Ascending aorta (tissue), 2 donors: ENCODE results near the gene TP53I11. TPM values are rescaled to one million over a fixed set of nuclear protein-coding genes. Genes with fewer than 3 reads are reported as not detected.

ENCODE experiments used
- DNase-seq, 2 donors: peaks; one replicate each; pipeline ENCODE4 v3.0.0-alpha.2; 2019; ENCODE audit warnings: low spot score in 2 of 2
- H3K27ac ChIP-seq, 2 donors: fragments of 200-600 bp; sonication (generic); one replicate each; pipeline ENCODE4 v1.5.1; 2016 to 2017; ENCODE audit warnings: mild to moderate bottlenecking in 1 of 2
- H3K27me3 ChIP-seq: fragments of 200-600 bp; sonication (generic); one replicate; pipeline ENCODE4 v1.5.1; 2017
- H3K36me3 ChIP-seq, 2 donors: fragments of 200-600 bp; sonication (generic); one replicate each; pipeline ENCODE4 v1.5.1; 2016
- H3K4me1 ChIP-seq, 2 donors: fragments of 200-600 bp; sonication (generic); one replicate each; pipeline ENCODE4 v1.5.1; 2016 to 2017; ENCODE audit warnings: mild to moderate bottlenecking in 1 of 2
- H3K4me3 ChIP-seq, 2 donors: fragments of 200-600 bp; sonication (generic); one replicate each; pipeline ENCODE4 v1.5.1; 2016 to 2017; ENCODE audit warnings: mild to moderate bottlenecking in 1 of 2
- H3K9me3 ChIP-seq, 2 donors: fragments of 200-600 bp; sonication (generic); one replicate each; pipeline ENCODE4 v1.5.1; 2016
- intact Hi-C: fragments of 100-400 bp; cut with DNase I; formaldehyde crosslinking; loops from one replicate; pipeline ENCODE4 v1.15.1; 2023
- total RNA-seq: library from RNA; depleted of rRNA; stranded (reverse); fragments of >200 nt; gene quantifications from one replicate; pipeline ENCODE4 v1.1.0, GENCODE V29; 2016
- TF ChIP-seq, protein P1 (sequence below), 3 experiments: fragments of 200-600 bp in 2 of 3; fragments of 450-650 bp in 1 of 3; sonication (generic) in 2 of 3; IDR thresholded peaks; one replicate each; pipeline ENCODE4 v1.5.1; 2016 to 2019; ENCODE audit warnings: antibody characterized with exemption in 3 of 3, mild to moderate bottlenecking in 1 of 3, moderate library complexity in 1 of 3

The TP53I11 gene
- total RNA-seq, 1 donor from 2014 or later: 266 TPM

- intact Hi-C loops: no loop called here
- no peak overlapping the region for H3K27ac ChIP-seq
- H3K4me1 ChIP-seq: peaks cover 0 to 4% of the 10 kb centered on the region in 2 donors
- H3K9me3 ChIP-seq: no peaks in the 10 kb centered on the region
- H3K4me3 ChIP-seq: no peak overlapping the region
- no peaks in the 10 kb centered on the region for H3K27me3 ChIP-seq
- no peaks in the 10 kb centered on the region for H3K36me3 ChIP-seq
- TF ChIP-seq, protein P1, sequence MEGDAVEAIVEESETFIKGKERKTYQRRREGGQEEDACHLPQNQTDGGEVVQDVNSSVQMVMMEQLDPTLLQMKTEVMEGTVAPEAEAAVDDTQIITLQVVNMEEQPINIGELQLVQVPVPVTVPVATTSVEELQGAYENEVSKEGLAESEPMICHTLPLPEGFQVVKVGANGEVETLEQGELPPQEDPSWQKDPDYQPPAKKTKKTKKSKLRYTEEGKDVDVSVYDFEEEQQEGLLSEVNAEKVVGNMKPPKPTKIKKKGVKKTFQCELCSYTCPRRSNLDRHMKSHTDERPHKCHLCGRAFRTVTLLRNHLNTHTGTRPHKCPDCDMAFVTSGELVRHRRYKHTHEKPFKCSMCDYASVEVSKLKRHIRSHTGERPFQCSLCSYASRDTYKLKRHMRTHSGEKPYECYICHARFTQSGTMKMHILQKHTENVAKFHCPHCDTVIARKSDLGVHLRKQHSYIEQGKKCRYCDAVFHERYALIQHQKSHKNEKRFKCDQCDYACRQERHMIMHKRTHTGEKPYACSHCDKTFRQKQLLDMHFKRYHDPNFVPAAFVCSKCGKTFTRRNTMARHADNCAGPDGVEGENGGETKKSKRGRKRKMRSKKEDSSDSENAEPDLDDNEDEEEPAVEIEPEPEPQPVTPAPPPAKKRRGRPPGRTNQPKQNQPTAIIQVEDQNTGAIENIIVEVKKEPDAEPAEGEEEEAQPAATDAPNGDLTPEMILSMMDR (IDR thresholded peaks at IDR 0.05): no peak
- no peak for DNase-seq
These were observed 43.5 kb upstream of the TP53I11 start for GRCh38 chr11:44993971-44994704.

DNA sequence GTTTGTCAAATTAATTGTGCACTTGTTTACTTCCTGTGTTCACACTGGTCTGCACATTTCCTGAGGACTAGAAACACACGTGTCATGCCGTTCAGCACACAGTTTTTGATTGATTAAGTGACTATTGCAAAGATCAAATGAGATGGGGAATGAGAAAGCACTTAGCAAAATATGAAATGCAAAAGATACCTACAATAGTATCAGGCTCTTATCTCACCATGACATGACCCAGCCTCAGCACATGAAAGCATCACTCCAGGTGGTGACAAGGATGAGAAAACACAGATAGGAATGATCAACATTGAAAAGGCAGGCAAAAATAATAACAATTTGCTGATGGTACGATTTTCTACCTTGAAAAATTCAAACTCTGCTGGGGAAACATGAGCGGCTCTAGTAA lies 42.1 kb upstream of the TP53I11 start:
- TF ChIP-seq, protein P1 (IDR thresholded peaks at IDR 0.05): no peak
- DNase-seq: no peak
- Histone ChIP-seq H3K4me1 (peaks cover 0 to 4% of the 10 kb centered on the region in 2 donors), H3K4me3 (no peak overlapping the region), H3K36me3 (no peaks in the 10 kb centered on the region), H3K9me3 (no peaks in the 10 kb centered on the region), H3K27ac (no peak overlapping the region), H3K27me3 (no peaks in the 10 kb centered on the region)
- intact Hi-C loops: no loop called here

GRCh38 chr11:44992181-44992582 lies 41.5 kb upstream of the TP53I11 start:
- Histone ChIP-seq H3K4me1 (peaks cover 0 to 4% of the 10 kb centered on the region in 2 donors), H3K27ac (no peak overlapping the region), H3K27me3 (no peaks in the 10 kb centered on the region), H3K9me3 (no peaks in the 10 kb centered on the region), H3K4me3 (no peak overlapping the region), H3K36me3 (no peaks in the 10 kb centered on the region)
- DNase-seq: no peak
- intact Hi-C loops: no loop called here
- TF ChIP-seq, protein P1 (IDR thresholded peaks at IDR 0.05): no peak

GRCh38 chr11:44990665-44991064 lies 40.0 kb upstream of the TP53I11 start:
- TF ChIP-seq, protein P1 (IDR thresholded peaks at IDR 0.05): no peak
- Histone ChIP-seq H3K36me3 (no peaks in the 10 kb centered on the region), H3K4me1 (peaks cover 0 to 4% of the 10 kb centered on the region in 2 donors), H3K4me3 (no peak overlapping the region), H3K27ac (no peak overlapping the region), H3K27me3 (no peaks in the 10 kb centered on the region), H3K9me3 (no peaks in the 10 kb centered on the region)
- intact Hi-C loops: no loop called here
- DNase-seq: no peak

DNA sequence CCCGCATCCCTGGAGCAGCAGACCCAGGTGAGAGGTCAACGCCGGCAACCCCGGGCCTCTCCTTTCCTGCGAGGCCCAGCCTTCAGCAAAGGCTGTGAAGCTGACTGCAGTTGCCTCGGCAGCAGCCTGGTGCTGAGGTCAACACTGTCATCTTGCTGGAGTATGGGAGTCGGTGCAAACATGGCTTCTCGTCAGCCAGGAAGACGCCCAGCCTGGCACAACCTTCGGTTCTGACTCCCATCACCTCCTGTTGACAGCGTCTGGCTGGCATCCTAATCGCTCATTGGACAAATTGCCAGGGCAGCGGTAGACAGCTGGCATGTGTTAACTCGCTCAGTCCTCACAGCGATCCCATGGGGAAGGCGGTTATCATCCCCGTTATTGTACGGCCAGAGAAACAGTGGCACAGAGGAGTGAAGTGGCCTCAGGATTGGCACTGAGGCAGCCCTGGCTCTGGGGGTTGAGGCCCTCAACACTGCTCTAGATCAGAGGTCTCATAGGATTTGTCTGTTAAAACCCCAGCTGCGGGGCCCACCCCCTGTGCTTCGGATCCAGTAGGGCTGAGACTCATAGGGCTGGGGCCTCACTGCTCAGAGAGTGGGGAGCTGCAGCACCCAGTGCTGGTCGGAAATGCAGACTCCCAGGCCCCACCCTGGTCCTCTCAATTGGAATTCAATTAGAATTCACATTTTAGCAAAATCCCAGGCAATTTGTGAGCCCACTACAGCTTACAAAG lies 39.3 kb upstream of the TP53I11 start:
- no peak for DNase-seq
- intact Hi-C loops: no loop called here
- no peak overlapping the region for H3K4me3 ChIP-seq
- TF ChIP-seq, protein P1 (IDR thresholded peaks at IDR 0.05): no peak
- no peaks in the 10 kb centered on the region for H3K27me3 ChIP-seq
- peaks cover 0 to 4% of the 10 kb centered on the region in 2 donors for H3K4me1 ChIP-seq
- no peaks in the 10 kb centered on the region for H3K36me3 ChIP-seq
- H3K9me3 ChIP-seq: no peaks in the 10 kb centered on the region
- no peak overlapping the region for H3K27ac ChIP-seq
